Kidney epithelial cell (primary cell): ENCODE measurements around the gene CCDC116. TPM values are rescaled to one million over a fixed set of nuclear protein-coding genes. Genes with fewer than 3 reads are reported as not detected.

Experiments
- DNase-seq: peaks from one replicate; pipeline ENCODE4 v3.0.0-alpha.2; 2010; ENCODE audit warnings: low read depth
- H3K27me3 ChIP-seq: 2 replicates; pipeline ENCODE4 v1.6.0; 2011; ENCODE audit warnings: low read length; ENCODE audit not compliant: control insufficient read depth, insufficient read depth
- H3K36me3 ChIP-seq: 2 replicates; pipeline ENCODE4 v1.5.1; 2011; ENCODE audit warnings: low read length; ENCODE audit not compliant: control insufficient read depth, insufficient read depth
- H3K4me3 ChIP-seq: 2 replicates; pipeline ENCODE4 v1.5.1; 2011; ENCODE audit warnings: low read depth, mild to moderate bottlenecking, control low read depth, low read length
- total RNA-seq: library from RNA; depleted of rRNA; stranded (reverse); fragments of >200 nt; gene quantifications from 2 replicates; pipeline ENCODE4 v1.2.3, GENCODE V29; 2015
- TF ChIP-seq, protein P1 (sequence below): IDR thresholded peaks from 2 replicates; pipeline ENCODE4 v1.5.1; 2011; ENCODE audit warnings: mild to moderate bottlenecking, moderate library complexity, low read length, control low read depth, inconsistent platforms; ENCODE audit not compliant: insufficient read depth, poor library complexity, severe bottlenecking

Gene CCDC116
- total RNA-seq, 1 donor from 2014 or later: 0.38 TPM

DNA sequence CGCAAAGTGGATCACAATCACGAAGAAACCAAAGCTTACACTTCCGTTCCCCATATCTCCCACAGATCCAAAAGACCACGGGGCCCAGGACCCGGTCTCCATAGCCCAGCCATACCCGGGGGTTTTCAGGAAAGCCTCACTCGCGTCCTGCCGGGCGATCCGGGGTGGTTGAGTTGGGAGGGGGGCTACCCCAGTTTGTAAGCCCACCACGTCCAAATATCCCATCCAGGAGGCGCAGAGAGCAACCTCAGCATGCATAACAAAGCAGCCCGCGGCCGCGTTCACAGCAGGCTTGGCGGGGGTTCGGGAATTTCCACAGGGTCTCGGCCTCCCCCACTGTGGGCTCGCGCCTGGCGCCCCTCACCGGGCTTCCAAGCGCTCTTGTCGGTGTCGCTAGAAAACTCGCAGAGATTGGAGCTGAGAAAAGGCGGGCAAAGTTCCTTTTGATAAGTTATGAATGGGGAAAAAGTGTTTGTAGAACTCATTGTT lies 19.0 kb downstream of the CCDC116 start:
- H3K4me3 ChIP-seq: peak overlapping the region; percentile 73
- H3K27me3 ChIP-seq: no peaks in the 10 kb centered on the region
- H3K36me3 ChIP-seq: no peaks in the 10 kb centered on the region
- TF ChIP-seq, protein P1, sequence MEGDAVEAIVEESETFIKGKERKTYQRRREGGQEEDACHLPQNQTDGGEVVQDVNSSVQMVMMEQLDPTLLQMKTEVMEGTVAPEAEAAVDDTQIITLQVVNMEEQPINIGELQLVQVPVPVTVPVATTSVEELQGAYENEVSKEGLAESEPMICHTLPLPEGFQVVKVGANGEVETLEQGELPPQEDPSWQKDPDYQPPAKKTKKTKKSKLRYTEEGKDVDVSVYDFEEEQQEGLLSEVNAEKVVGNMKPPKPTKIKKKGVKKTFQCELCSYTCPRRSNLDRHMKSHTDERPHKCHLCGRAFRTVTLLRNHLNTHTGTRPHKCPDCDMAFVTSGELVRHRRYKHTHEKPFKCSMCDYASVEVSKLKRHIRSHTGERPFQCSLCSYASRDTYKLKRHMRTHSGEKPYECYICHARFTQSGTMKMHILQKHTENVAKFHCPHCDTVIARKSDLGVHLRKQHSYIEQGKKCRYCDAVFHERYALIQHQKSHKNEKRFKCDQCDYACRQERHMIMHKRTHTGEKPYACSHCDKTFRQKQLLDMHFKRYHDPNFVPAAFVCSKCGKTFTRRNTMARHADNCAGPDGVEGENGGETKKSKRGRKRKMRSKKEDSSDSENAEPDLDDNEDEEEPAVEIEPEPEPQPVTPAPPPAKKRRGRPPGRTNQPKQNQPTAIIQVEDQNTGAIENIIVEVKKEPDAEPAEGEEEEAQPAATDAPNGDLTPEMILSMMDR: no peak
- DNase-seq: no peak

DNA sequence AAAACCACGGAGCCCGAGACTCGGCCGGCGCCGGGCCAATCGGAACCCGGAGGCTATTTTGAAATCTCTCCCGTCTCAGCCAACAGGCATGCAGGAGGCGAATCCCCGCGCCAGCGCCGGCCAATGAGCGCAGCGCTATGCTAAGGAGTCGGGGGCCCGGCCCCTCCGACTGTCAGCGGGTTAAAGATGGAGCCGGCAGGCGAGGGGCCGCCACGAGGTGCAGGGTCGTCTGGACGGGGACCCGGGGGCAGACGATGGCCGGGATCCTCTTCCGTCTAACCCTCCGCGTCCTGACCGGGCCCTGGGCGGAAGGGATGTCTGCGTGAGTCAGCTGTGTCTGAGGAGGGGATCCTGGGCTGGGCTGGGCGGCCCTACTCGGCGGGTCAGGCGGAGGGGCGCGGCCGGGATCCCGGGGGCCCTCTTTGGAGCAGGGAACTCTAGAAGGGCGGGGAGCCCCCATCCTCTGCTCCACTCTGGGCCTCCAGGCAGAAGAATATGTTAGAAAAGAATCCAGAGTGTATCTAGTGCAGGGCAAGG lies 19.5 kb downstream of the CCDC116 start:
- DNase-seq: no peak
- TF ChIP-seq, protein P1: no peak
- H3K36me3 ChIP-seq: no peaks in the 10 kb centered on the region

DNA sequence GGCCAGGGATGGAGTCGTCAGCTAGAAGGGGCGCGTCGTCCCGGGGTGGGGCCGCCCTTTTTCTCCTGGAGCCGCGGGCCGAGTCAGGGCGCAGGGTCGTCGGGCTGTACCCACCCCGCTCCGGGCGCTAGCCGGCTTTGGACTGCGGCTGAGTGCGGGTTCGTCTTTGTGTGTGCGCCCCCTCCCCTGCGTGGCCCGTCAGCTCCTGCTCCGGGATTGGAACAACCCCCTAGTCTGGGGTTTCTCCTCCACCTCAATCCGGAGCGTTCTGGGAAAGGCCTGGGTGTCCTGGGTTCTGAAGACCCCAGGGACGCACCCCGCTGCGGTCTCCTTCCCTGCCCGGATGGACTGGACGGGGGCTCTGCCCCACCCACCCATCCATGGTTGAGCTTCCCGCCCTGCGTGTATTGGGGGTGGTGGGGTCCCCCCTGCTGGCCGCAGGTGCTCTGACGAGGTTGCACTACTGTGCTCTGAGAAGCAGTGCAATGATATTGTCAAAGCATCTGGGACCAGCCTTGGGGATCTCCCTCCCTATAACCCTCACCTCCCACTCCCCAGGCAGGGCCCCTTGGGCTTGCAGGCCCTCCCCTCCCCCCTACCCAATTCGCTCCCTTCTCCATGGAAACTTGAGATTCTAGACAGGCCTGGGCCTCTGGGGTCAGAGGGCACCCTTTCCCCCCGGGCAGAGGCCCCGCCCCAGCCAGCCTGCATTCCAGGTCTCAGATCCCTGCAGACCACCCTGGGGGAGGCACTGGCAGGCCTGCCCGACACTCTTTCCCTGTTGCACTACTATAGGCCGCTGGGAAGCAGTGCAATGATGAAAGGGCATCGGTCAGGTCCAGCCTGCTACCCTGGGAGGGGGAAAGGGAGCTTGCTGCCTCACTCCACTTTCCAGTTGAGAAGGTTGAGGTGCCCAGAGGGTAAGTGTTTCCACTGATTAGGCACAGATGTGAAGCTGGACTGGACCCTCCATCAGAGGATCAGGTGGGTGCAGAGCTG lies 20.3 kb downstream of the CCDC116 start:
- H3K4me3 ChIP-seq: peak overlapping the region; percentile 73
- H3K27me3 ChIP-seq: no peaks in the 10 kb centered on the region
- no peaks in the 10 kb centered on the region for H3K36me3 ChIP-seq
- DNase-seq: no peak
- TF ChIP-seq, protein P1: no peak

More for the DNA sequence above, 19.5 kb downstream of the CCDC116 start:
- no peaks in the 10 kb centered on the region for H3K27me3 ChIP-seq
- H3K4me3 ChIP-seq: peak overlapping the region; percentile 73

DNA sequence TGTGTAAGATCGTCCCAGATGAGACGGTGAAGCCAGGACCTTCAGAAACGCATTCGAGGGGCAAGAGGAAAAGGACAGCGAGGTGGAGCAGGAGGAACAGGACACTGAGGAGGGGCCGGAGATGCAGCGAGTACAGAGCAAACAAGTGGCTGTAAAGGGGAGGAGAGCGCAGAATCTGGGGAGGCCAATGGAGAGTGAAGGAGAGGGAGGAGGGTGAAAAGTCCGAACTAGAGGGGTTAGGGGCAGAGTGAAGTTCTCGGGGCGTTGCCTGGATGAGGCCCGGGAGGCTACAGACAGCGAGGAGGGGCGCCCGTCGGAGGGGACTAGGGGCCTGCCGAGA lies 24.4 kb downstream of the CCDC116 start:
- H3K36me3 ChIP-seq: no peaks in the 10 kb centered on the region
- TF ChIP-seq, protein P1: no peak
- DNase-seq: no peak
- peak overlapping the region; percentile 51 for H3K4me3 ChIP-seq
- H3K27me3 ChIP-seq: no peaks in the 10 kb centered on the region

DNA sequence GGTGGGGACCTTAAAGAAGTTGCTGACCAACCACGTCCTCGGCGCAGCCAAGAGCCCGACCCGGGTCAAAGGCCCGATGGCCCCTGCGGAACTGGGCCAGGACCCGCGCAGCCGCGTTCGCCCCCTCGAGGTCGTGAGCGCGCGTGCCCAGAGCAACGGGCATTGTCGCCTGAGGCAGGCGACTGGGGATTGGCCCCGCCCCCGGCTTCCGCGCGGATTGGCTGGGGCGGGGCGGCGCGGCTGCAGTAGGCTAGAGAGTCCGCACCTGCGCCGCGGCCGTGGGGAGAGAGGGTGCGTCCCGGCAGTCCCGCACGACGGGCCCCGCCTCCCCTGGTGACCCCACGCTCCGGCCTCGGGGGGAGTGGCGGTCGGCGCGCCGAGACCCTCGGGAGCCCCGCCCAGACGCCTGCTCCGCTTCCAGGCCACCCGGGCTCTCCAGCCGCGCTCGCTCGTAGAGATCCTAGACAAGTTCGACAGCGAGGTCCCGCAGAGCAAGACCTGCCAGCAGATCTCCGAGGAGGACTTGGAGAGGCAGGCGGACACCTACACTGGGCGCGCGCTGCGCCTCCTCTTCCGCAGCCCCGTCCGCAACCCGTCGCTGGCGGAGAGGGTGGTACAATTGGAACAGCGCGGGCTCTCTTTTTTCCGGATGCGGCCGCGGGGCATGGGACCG lies 24.9 kb downstream of the CCDC116 start:
- no peaks in the 10 kb centered on the region for H3K36me3 ChIP-seq
- H3K27me3 ChIP-seq: no peaks in the 10 kb centered on the region
- TF ChIP-seq, protein P1: peak; percentile 6
- H3K4me3 ChIP-seq: peak overlapping the region; percentile 51
- DNase-seq: no peak
